Fibroblast of lung (primary cell): ENCODE measurements around the gene MUC4. TPM values are rescaled to one million over a fixed set of nuclear protein-coding genes. Genes with fewer than 3 reads are reported as not detected.
"Not testable (repeated sequence)": the region's sequence is repeated elsewhere in the genome, so short reads cannot be mapped to it uniquely, and the experiment has no call there.

Experiments
- DNase-seq, 2 donors: peaks; one replicate each; pipeline versions ENCODE4 v3.0.0 to v3.0.0-alpha.2; 2010; ENCODE audit warnings: low read depth in 2 of 2
- H2AFZ ChIP-seq: 2 replicates; pipeline ENCODE4 v1.5.1; 2012; ENCODE audit warnings: low read length, control low read depth, inconsistent platforms
- H3K27ac ChIP-seq: 2 replicates; pipeline ENCODE4 v1.5.1; 2011; ENCODE audit warnings: low read length, control low read depth; ENCODE audit not compliant: insufficient read depth
- H3K27me3 ChIP-seq: 2 replicates; pipeline ENCODE4 v1.5.1; 2011; ENCODE audit warnings: mild to moderate bottlenecking, low read length; ENCODE audit not compliant: control insufficient read depth, insufficient read depth
- H3K36me3 ChIP-seq: 2 replicates; pipeline ENCODE4 v1.5.1; 2011; ENCODE audit warnings: low read length; ENCODE audit not compliant: control insufficient read depth, insufficient read depth
- H3K4me1 ChIP-seq: 2 replicates; pipeline ENCODE4 v1.5.1; 2011; ENCODE audit warnings: low read length; ENCODE audit not compliant: control insufficient read depth, insufficient read depth; ENCODE audit errors: extremely low read depth
- H3K4me2 ChIP-seq: 2 replicates; pipeline ENCODE4 v1.5.1; 2011; ENCODE audit warnings: low read length, control low read depth; ENCODE audit not compliant: insufficient read depth; ENCODE audit errors: extremely low read depth
- H3K4me3 ChIP-seq, 4 experiments: fragments of 200-600 bp in 1 of 4; sonication (generic) in 1 of 4; replicated peaks in 1 of 4; 2 replicates each; pipeline ENCODE4 v1.5.1; 2011 to 2016; ENCODE audit warnings: low read length in 4 of 4, low read depth in 3 of 4, mild to moderate bottlenecking in 3 of 4, control low read depth in 2 of 4, inconsistent platforms in 1 of 4, mixed read lengths in 1 of 4; ENCODE audit not compliant: insufficient read depth in 1 of 4; ENCODE audit errors: control extremely low read depth in 1 of 4
- H3K79me2 ChIP-seq: 2 replicates; pipeline ENCODE4 v1.5.1; 2012; ENCODE audit warnings: mild to moderate bottlenecking, low read length, inconsistent platforms; ENCODE audit not compliant: control insufficient read depth, insufficient read depth
- H3K9ac ChIP-seq: 2 replicates; pipeline ENCODE4 v1.5.1; 2011; ENCODE audit warnings: mild to moderate bottlenecking, low read length, control low read depth; ENCODE audit not compliant: insufficient read depth
- H3K9me3 ChIP-seq: 2 replicates; pipeline ENCODE4 v1.5.1; 2012; ENCODE audit warnings: low read depth, low read length; ENCODE audit not compliant: control insufficient read depth, insufficient read depth
- H4K20me1 ChIP-seq: 2 replicates; pipeline ENCODE4 v1.5.1; 2011; ENCODE audit warnings: low read length; ENCODE audit not compliant: control insufficient read depth, insufficient read depth; ENCODE audit errors: extremely low read depth
- EZH2 ChIP-seq: IDR thresholded peaks from 2 replicates; pipeline ENCODE4 v1.5.1; 2012; ENCODE audit warnings: low read length, control low read depth, mild to moderate bottlenecking; ENCODE audit errors: missing control alignments
- polyA plus RNA-seq, 2 donors: library from polyadenylated mRNA; depleted of rRNA in 1 of 2; stranded (reverse) in 1 of 2; unstranded in 1 of 2; fragments of >200 nt; gene quantifications; 2 replicates each; pipeline ENCODE4 v1.2.1, GENCODE V29; 2011 to 2012; ENCODE audit warnings: missing spikeins in 1 of 2
- total RNA-seq: library from RNA; depleted of rRNA; stranded (reverse); fragments of >200 nt; gene quantifications from 2 replicates; pipeline ENCODE4 v1.2.1, GENCODE V29; 2014
- TF ChIP-seq, protein P1 (sequence below), 2 donors: IDR thresholded peaks in 1 of 2; conservative IDR thresholded peaks in 1 of 2; 1 replicate in 1 of 2; 2 replicates in 1 of 2; pipeline ENCODE4 v1.5.1; 2011 to 2012; ENCODE audit warnings: low read length in 2 of 2, control low read depth in 1 of 2, inconsistent platforms in 1 of 2, low read depth in 1 of 2, mild to moderate bottlenecking in 1 of 2

MUC4 gene
- total and polyA plus RNA-seq, 2 donors (not counting 1 experiment from before 2014, with no cell fraction given), result not detected

- TF ChIP-seq, protein P1, sequence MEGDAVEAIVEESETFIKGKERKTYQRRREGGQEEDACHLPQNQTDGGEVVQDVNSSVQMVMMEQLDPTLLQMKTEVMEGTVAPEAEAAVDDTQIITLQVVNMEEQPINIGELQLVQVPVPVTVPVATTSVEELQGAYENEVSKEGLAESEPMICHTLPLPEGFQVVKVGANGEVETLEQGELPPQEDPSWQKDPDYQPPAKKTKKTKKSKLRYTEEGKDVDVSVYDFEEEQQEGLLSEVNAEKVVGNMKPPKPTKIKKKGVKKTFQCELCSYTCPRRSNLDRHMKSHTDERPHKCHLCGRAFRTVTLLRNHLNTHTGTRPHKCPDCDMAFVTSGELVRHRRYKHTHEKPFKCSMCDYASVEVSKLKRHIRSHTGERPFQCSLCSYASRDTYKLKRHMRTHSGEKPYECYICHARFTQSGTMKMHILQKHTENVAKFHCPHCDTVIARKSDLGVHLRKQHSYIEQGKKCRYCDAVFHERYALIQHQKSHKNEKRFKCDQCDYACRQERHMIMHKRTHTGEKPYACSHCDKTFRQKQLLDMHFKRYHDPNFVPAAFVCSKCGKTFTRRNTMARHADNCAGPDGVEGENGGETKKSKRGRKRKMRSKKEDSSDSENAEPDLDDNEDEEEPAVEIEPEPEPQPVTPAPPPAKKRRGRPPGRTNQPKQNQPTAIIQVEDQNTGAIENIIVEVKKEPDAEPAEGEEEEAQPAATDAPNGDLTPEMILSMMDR (conservative IDR thresholded peaks at IDR 0.05 in 1 of 2, IDR thresholded peaks at IDR 0.05 in 1 of 2; ENCODE audit: low read depth in 1 of 2, low read length in 2 of 2), result no peak
- no peak for TF ChIP-seq EZH2
- Histone ChIP-seq H4K20me1 (no peaks in the 10 kb centered on the region), H2AFZ (no peak overlapping the region), H3K9me3 (no peaks in the 10 kb centered on the region), H3K27ac (no peak overlapping the region), H3K9ac (no peak overlapping the region), H3K4me3 (no peak overlapping the region), H3K4me2 (no peak overlapping the region), H3K79me2 (no peaks in the 10 kb centered on the region), H3K4me1 (peaks cover 3% of the 10 kb centered on the region), H3K27me3 (no peaks in the 10 kb centered on the region), H3K36me3 (peaks cover 1% of the 10 kb centered on the region)
- DNase-seq, result no peak
Observed at GRCh38 chr3:195711813-195712534, 99.8 kb downstream of the MUC4 start.

DNA sequence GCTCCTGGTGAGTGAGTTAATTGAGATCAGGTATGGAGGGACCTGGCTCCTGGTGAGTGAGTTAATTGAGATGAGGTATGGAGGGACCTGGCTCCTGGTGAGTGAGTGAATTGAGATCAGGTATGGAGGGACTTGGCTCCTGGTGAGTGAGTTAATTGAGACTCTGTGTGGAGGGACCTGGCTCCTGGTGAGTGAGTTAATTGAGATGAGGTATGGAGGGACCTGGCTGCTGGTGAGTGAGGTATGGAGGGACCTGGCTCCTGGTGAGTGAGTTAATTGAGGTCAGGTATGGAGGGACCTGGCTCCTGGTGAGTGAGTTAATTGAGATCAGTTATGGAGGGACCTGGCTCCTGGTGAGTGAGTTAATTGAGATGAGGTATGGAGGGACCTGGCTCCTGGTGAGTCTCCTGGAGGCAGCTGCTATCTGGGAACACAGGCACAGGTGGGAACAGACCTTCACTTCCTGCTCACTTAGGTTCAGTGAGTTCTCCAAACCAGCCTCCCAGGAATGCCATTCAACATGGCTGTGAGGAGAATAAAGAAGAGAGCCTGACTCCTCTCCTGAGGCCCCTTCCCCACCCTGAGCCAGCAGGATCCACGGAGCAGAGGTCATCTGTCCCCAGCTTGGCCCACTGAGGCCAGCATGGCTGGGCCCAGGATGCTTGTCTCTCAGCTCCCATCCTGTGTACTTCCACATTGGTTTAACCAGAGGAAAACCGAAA lies 100.5 kb downstream of the MUC4 start:
- H3K4me3 ChIP-seq, H3K27ac ChIP-seq, H3K79me2 ChIP-seq, H3K4me2 ChIP-seq, H3K4me1 ChIP-seq, H3K9me3 ChIP-seq, H3K27me3 ChIP-seq, H3K36me3 ChIP-seq, DNase-seq, H4K20me1 ChIP-seq, H3K9ac ChIP-seq, H2AFZ ChIP-seq: not testable (repeated sequence)

DNA sequence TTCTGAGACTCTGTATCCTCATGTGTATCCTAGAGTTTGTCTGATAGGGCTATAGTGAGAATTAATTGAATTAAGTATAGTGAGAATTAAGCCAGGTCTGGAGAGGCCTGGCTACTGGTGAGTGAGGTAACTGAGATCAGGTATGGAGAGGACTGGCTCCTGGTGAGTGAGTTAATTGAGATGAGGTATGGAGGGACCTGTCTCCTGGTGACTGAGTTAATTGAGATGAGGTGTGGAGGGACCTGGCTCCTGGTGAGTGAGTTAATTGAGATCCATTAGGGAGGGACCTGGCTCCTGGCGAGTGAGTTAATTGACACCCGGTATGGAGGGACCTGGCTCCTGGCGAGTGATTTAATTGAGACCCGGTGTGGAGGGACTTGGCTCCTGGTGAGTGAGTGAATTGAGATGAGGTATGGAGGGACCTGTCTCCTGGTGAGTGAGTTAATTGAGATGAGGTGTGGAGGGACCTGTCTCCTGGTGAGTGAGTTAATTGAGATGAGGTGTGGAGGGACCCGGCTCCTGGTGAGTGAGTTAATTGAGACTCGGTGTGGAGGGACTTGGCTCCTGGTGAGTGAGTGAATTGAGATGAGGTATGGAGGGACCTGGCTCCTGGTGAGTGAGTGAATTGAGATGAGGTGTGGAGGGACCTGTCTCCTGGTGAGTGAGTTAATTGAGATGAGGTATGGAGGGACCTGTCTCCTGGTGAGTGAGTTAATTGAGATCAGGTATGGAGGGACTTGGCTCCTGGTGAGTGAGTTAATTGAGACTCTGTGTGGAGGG lies 101.4 kb downstream of the MUC4 start:
- H3K4me2 ChIP-seq, H3K36me3 ChIP-seq, H3K27ac ChIP-seq, H3K9ac ChIP-seq, H3K4me3 ChIP-seq, DNase-seq, H3K27me3 ChIP-seq, H3K79me2 ChIP-seq, H3K4me1 ChIP-seq, H4K20me1 ChIP-seq, H3K9me3 ChIP-seq, H2AFZ ChIP-seq: not testable (repeated sequence)
